K562 (cell line): ENCODE measurements around the gene KAZALD1. TPM values are rescaled to one million over a fixed set of nuclear protein-coding genes. Genes with fewer than 3 reads are reported as not detected.

Source experiments
- ATAC-seq: fragments of 200-7000 bp; cut with Tn5 transposase; 3 replicates; pipeline ENCODE4 v1.9.1; 2020; ENCODE audit warnings: moderate library complexity
- BruUV-seq: library from RNA; stranded (reverse); fragments of 400-500 nt; replicated peaks from 2 replicates; lab custom pipeline; 2021; lab: Mats Ljungman, UMichigan
- CTCF ChIA-PET: fragments of 300-600 bp; formaldehyde crosslinking; extraction: SDS; loops from one replicate; lab custom pipeline; 2021; ENCODE audit warnings: low intra/inter-chr PET ratio; lab: Yijun Ruan, JAX
- POLR2A ChIA-PET: fragments of 300-600, 350-650 bp; sonication (Branson Sonifier 250); formaldehyde crosslinking; extraction: SDS; loops from one replicate; lab custom pipeline; 2021; ENCODE audit warnings: antibody characterized with exemption, inconsistent platforms; lab: Yijun Ruan, JAX
- DNase-seq, 4 experiments: peaks; one replicate each; pipeline versions ENCODE4 v3.0.0 to v3.0.0-alpha.2; 2011 to 2018; ENCODE audit warnings: low spot score in 3 of 4, mixed read lengths in 3 of 4; ENCODE audit errors: extremely low read depth in 1 of 4
- FAIRE-seq: peaks from 2 replicates; lab custom pipeline; 2011; peaks lifted over from hg19 to GRCh38; lab: Jason Lieb, UNC
- H2AFZ ChIP-seq: 2 replicates; pipeline ENCODE4 v1.6.0; 2011; ENCODE audit warnings: low read depth, low read length, control low read depth, inconsistent platforms
- H3K27ac ChIP-seq: fragments of 200-600 bp; 3 replicates; pipeline ENCODE4 v1.8.0; 2011; ENCODE audit warnings: low read depth, mild to moderate bottlenecking, control low read depth, inconsistent platforms, low read length, moderate library complexity, mixed read lengths; ENCODE audit errors: extremely low read depth
- H3K27me3 ChIP-seq, 2 experiments: fragments of 300-600 bp in 1 of 2; 2 replicates in 1 of 2; 3 replicates in 1 of 2; pipeline versions ENCODE4 v1.6.0 to v1.8.0; 2011; ENCODE audit warnings: inconsistent platforms in 2 of 2, low read length in 2 of 2, mild to moderate bottlenecking in 1 of 2, mixed read lengths in 1 of 2, moderate library complexity in 1 of 2; ENCODE audit not compliant: control insufficient read depth in 2 of 2, insufficient read depth in 2 of 2
- H3K36me3 ChIP-seq: fragments of 300-600 bp; 3 replicates; pipeline ENCODE4 v1.8.0; 2011; ENCODE audit warnings: mild to moderate bottlenecking, low read length, inconsistent platforms; ENCODE audit not compliant: control insufficient read depth, insufficient read depth
- H3K4me1 ChIP-seq, 2 experiments: fragments of 200-600 bp in 1 of 2; replicated peaks in 1 of 2; 2 replicates in 1 of 2; 3 replicates in 1 of 2; pipeline versions ENCODE4 v1.5.1 to v1.8.0; 2011; ENCODE audit warnings: inconsistent platforms in 2 of 2, low read length in 2 of 2, mild to moderate bottlenecking in 1 of 2, mixed read lengths in 1 of 2, moderate library complexity in 1 of 2; ENCODE audit not compliant: control insufficient read depth in 2 of 2, insufficient read depth in 2 of 2
- H3K4me2 ChIP-seq: 2 replicates; pipeline ENCODE4 v1.6.1; 2011; ENCODE audit warnings: low read length, control low read depth, inconsistent platforms, mixed read lengths; ENCODE audit not compliant: insufficient read depth
- H3K4me3 ChIP-seq: fragments of 200-600 bp; sonication (generic), shearing (Covaris generic); 2 replicates; pipeline ENCODE4 v1.5.1; 2016; ENCODE audit warnings: control low read depth, inconsistent platforms
- H3K79me2 ChIP-seq: fragments of 200-600 bp; 3 replicates; pipeline ENCODE4 v1.8.0; 2011; ENCODE audit warnings: low read length, inconsistent platforms; ENCODE audit not compliant: control insufficient read depth, insufficient read depth
- H3K9ac ChIP-seq, 2 experiments: 2 replicates each; pipeline versions ENCODE4 v1.6.0 to v1.6.1; 2011; ENCODE audit warnings: low read depth in 2 of 2, low read length in 2 of 2, control low read depth in 1 of 2, inconsistent platforms in 1 of 2, mild to moderate bottlenecking in 1 of 2, mixed read lengths in 1 of 2; ENCODE audit not compliant: insufficient read depth in 1 of 2
- H3K9me1 ChIP-seq: one replicate; pipeline ENCODE4 v1.6.0; 2011; ENCODE audit warnings: inconsistent platforms, mild to moderate bottlenecking, low read length, moderate library complexity; ENCODE audit not compliant: control insufficient read depth, insufficient read depth
- H3K9me3 ChIP-seq: replicated peaks from 2 replicates; pipeline ENCODE4 v1.5.1; 2011; ENCODE audit warnings: low read depth, low read length, inconsistent platforms; ENCODE audit not compliant: control insufficient read depth, insufficient read depth
- H4K20me1 ChIP-seq: replicated peaks from 2 replicates; pipeline ENCODE4 v1.6.1; 2011; ENCODE audit warnings: low read length, inconsistent platforms, mixed read lengths; ENCODE audit not compliant: control insufficient read depth, insufficient read depth
- ASH1L ChIP-seq: fragments of 450-650 bp; IDR thresholded peaks from 2 replicates; pipeline ENCODE4 v1.6.1; 2018; ENCODE audit warnings: borderline replicate concordance, mild to moderate bottlenecking, low read depth; ENCODE audit not compliant: partially characterized antibody
- CBX2 ChIP-seq: fragments of 200-600 bp; sonication (generic); IDR thresholded peaks from one replicate; pipeline ENCODE4 v1.6.1; 2012; ENCODE audit warnings: mild to moderate bottlenecking, low read length, inconsistent platforms; ENCODE audit not compliant: insufficient read depth, poor library complexity, severe bottlenecking
- ETV1 ChIP-seq: fragments of 450-650 bp; conservative IDR thresholded peaks from 2 replicates; pipeline ENCODE4 v1.6.1; 2016; ENCODE audit warnings: missing genetic modification characterization, control low read depth, low read depth, missing compliant biosample characterization
- ID3 ChIP-seq, 2 experiments: fragments of 250-450 bp in 1 of 2; fragments of 450-650 bp in 1 of 2; sonication (Bioruptor Pico) in 1 of 2; IDR thresholded peaks; 2 replicates each; pipeline versions ENCODE4 v1.6.1 to v1.8.0; 2016 to 2021; ENCODE audit warnings: mild to moderate bottlenecking in 2 of 2, moderate library complexity in 2 of 2, missing compliant biosample characterization in 1 of 2, missing genetic modification characterization in 1 of 2
- MAZ ChIP-seq, 2 experiments: fragments of 450-650 bp in 1 of 2; sonication (generic) in 1 of 2; formaldehyde crosslinking; IDR thresholded peaks in 1 of 2; conservative IDR thresholded peaks in 1 of 2; 2 replicates each; pipeline versions ENCODE4 v1.4.0 to v1.5.0; 2020; ENCODE audit warnings: mild to moderate bottlenecking in 1 of 2, missing genetic modification reagents in 1 of 2
- SAP30 ChIP-seq: fragments of 200-600 bp; sonication (generic); IDR thresholded peaks from 2 replicates; pipeline ENCODE4 v1.6.1; 2012; ENCODE audit warnings: borderline replicate concordance, low read depth, mild to moderate bottlenecking, moderate library complexity, low read length, control low read depth, inconsistent platforms; ENCODE audit not compliant: insufficient read depth, poor library complexity, severe bottlenecking
- SNRNP70 ChIP-seq: fragments of 200-400 bp; formaldehyde crosslinking; optimal IDR thresholded peaks from 2 replicates; pipeline ENCODE3; 2017; ENCODE audit warnings: low read depth, low read length
- SREBF1 ChIP-seq: fragments of 150-350 bp; IDR thresholded peaks from 2 replicates; pipeline ENCODE4 v1.6.1; 2014; ENCODE audit warnings: antibody characterized with exemption, low read depth, low read length, borderline replicate concordance
- WGBS: fragments of 100-300 bp; shearing (Covaris generic); methylation state at CpG from one replicate; pipeline ENCODE4 v1.1.6; 2016; ENCODE audit warnings: low coverage, mixed read lengths; ENCODE audit not compliant: insufficient coverage; ENCODE audit errors: missing lambda C conversion rate; 5-methylcytosine and 5-hydroxymethylcytosine counted together
- in situ Hi-C: fragments of 300-500 bp; cut with MboI; formaldehyde crosslinking; loops from 4 replicates; pipeline ENCODE4 v1.15.0; 2018; ENCODE audit warnings: inconsistent platforms, mixed read lengths
- intact Hi-C: fragments of 100-400 bp; cut with micrococcal nuclease; formaldehyde crosslinking; loops from 2 replicates; pipeline ENCODE4 v1.14.2; 2022
- polyA plus RNA-seq, 8 experiments: library from polyadenylated mRNA; depleted of rRNA in 4 of 8; stranded (reverse) in 5 of 8; unstranded in 3 of 8; fragments of >200 nt; fragmentation: Nextera tagmentation in 2 of 8; fragmentation: Illumina TruSeq in 1 of 8; extraction: Ambion mirVana in 2 of 8; extraction: Trizol in 1 of 8; gene quantifications; 2 replicates each; pipeline versions ENCODE4 v1.2.1 to v1.2.3, GENCODE V29; 2011 to 2014; ENCODE audit warnings: inconsistent platforms in 1 of 8, missing spikeins in 1 of 8
- total RNA-seq, 7 experiments: library from RNA; depleted of rRNA in 6 of 7; stranded (reverse); fragments of >200 nt in 6 of 7; fragmentation: Illumina TruSeq in 2 of 7; extraction: Trizol in 2 of 7; gene quantifications; 2 replicates each; pipeline versions ENCODE4 v1.2.1 to v1.2.3, GENCODE V29; 2011 to 2021; ENCODE audit warnings: low replicate concordance in 1 of 7
- TF ChIP-seq, protein P1 (sequence below): sonication (generic); formaldehyde crosslinking; IDR thresholded peaks from 2 replicates; pipeline ENCODE4 v1.8.0; 2023; ENCODE audit warnings: mild to moderate bottlenecking, missing genetic modification reagents
- TF ChIP-seq, protein P2 (sequence below): fragments of 250-450 bp; sonication (Bioruptor Pico); IDR thresholded peaks from 2 replicates; pipeline ENCODE4 v1.8.0; 2021; ENCODE audit warnings: mild to moderate bottlenecking, moderate library complexity

The KAZALD1 gene
- total and polyA plus RNA-seq, 9 of the 15 experiments (the other 6 are each of a cell fraction or from before 2014, with no cell fraction given): 0.15 to 10.0 (median 4.9) TPM

DNA sequence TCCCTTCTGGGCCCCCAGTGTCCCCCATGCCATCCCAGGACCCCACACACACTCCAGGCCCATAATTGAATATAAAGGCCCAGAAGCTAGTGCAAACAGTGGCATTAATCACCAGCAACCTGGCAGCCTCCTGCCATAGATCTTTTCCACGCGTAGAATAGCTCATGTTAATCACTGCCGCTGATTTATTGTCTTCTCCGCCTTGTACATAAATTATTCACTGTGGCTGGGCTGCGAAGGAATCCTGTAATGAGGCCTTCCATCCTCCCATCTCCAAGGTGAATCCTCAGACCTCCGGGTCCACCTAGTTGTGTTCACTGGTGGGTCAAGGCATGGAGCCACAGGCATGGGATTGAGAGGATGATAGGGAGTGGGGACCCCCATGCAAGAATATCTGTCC lies 33.2 kb downstream of the KAZALD1 start (continued):
- TF ChIP-seq ID3 (CRISPR knock-in tag; IDR thresholded peaks at IDR 0.05) (no peak), ID3 (tag; IDR thresholded peaks at IDR 0.05) (no peak), SREBF1 (no peak), MAZ (CRISPR knock-in tag; conservative IDR thresholded peaks at IDR 0.05 in 1 of 2, IDR thresholded peaks at IDR 0.05 in 1 of 2) (no peak), ETV1 (tag) (no peak)

GRCh38 chr10:101095550-101096213 lies 33.9 kb downstream of the KAZALD1 start:
- Histone ChIP-seq H3K27ac (no peak overlapping the region), H3K36me3 (no peaks in the 10 kb centered on the region), H3K4me3 (no peak overlapping the region), H3K27me3 (peaks cover 0 to 54% of the 10 kb centered on the region in 2 experiments; a peak in 2 of 5 replicates), H3K79me2 (no peaks in the 10 kb centered on the region), H3K9ac (no peak overlapping the region), H2AFZ (no peak overlapping the region), H4K20me1 (no peaks in the 10 kb centered on the region), H3K9me1 (no peaks in the 10 kb centered on the region), H3K4me2 (no peak overlapping the region), H3K4me1 (peaks cover 0 to 7% of the 10 kb centered on the region in 2 experiments; a peak in 2 of 5 replicates), H3K9me3 (no peaks in the 10 kb centered on the region)
- POLR2A ChIA-PET: interaction anchor here (0.6 to 1.5 kb wide), 6 partner anchors 33 to 243 kb away, joined by 3 to 5 read pairs (median 4); partner anchors contain the start of gene KAZALD1
- no TSS peak for BruUV-seq
- FAIRE-seq: peak; percentile 91
- in situ Hi-C loops (loop anchor here (5.0 kb wide), 1 partner anchor 47 kb away; no protein-coding TSS in a partner anchor), intact Hi-C loops (loop anchor here (1.0 kb wide), 1 partner anchor 47 kb away; no protein-coding TSS in a partner anchor)
- peak; percentile 72 to 85 (median 80) for DNase-seq
- 0% methylated on average over 5 of the region's 7 CpGs for WGBS
- CTCF ChIA-PET: interaction anchor here (2.4 kb wide), 1 partner anchor 47 kb away, joined by 17 read pairs; no protein-coding TSS in a partner anchor
- ATAC-seq: peak; percentile 98
- TF ChIP-seq, protein P1, sequence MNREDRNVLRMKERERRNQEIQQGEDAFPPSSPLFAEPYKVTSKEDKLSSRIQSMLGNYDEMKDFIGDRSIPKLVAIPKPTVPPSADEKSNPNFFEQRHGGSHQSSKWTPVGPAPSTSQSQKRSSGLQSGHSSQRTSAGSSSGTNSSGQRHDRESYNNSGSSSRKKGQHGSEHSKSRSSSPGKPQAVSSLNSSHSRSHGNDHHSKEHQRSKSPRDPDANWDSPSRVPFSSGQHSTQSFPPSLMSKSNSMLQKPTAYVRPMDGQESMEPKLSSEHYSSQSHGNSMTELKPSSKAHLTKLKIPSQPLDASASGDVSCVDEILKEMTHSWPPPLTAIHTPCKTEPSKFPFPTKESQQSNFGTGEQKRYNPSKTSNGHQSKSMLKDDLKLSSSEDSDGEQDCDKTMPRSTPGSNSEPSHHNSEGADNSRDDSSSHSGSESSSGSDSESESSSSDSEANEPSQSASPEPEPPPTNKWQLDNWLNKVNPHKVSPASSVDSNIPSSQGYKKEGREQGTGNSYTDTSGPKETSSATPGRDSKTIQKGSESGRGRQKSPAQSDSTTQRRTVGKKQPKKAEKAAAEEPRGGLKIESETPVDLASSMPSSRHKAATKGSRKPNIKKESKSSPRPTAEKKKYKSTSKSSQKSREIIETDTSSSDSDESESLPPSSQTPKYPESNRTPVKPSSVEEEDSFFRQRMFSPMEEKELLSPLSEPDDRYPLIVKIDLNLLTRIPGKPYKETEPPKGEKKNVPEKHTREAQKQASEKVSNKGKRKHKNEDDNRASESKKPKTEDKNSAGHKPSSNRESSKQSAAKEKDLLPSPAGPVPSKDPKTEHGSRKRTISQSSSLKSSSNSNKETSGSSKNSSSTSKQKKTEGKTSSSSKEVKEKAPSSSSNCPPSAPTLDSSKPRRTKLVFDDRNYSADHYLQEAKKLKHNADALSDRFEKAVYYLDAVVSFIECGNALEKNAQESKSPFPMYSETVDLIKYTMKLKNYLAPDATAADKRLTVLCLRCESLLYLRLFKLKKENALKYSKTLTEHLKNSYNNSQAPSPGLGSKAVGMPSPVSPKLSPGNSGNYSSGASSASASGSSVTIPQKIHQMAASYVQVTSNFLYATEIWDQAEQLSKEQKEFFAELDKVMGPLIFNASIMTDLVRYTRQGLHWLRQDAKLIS: no peak
- no peak for TF ChIP-seq CBX2
- TF ChIP-seq SAP30: no peak
- TF ChIP-seq SNRNP70: no peak
- TF ChIP-seq ASH1L: no peak
- TF ChIP-seq, protein P2, sequence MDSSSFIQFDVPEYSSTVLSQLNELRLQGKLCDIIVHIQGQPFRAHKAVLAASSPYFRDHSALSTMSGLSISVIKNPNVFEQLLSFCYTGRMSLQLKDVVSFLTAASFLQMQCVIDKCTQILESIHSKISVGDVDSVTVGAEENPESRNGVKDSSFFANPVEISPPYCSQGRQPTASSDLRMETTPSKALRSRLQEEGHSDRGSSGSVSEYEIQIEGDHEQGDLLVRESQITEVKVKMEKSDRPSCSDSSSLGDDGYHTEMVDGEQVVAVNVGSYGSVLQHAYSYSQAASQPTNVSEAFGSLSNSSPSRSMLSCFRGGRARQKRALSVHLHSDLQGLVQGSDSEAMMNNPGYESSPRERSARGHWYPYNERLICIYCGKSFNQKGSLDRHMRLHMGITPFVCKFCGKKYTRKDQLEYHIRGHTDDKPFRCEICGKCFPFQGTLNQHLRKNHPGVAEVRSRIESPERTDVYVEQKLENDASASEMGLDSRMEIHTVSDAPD: no peak
